ENCODE measurements around the gene SLC4A1.

Gene SLC4A1

DNA sequence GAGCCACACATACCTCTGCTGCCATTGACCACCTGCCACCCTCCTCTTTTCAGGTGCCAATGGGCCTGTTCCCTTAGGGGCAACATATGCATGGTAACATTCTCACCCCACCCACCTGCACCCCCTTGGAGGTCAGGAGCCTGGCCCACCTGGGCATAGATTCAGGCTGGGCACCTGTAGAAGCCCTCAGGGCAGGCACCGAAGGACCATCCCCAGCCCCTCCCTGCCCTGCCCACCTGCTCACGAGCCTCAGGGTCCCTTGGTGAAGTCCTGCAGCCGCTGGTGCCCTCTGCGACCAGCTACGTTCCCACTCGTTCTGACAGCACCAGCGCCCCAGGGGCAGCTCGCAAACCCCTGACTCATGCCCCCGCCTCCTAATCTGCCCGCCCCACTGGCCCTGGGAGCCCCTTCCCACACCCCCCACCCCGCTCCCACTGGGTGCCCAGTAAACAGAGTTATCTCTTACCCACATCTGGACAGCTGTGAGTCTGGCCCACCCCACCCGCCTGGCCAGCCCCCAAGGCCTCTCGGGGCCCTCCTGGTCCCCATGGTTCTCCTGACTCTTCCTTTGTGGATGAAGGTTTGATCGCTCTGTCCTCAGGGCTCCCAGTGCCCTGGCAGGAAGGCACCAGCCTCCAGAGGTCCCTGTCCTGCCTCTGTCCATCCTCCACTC is at the start of gene SLC4A1:
Gene SLC4A1, minus strand, starts transcription at position 318 of the 673 bp plus-strand sequence. CDS start 5,269 bp downstream, outside the sequence.
- no peak for DNase-seq

DNA sequence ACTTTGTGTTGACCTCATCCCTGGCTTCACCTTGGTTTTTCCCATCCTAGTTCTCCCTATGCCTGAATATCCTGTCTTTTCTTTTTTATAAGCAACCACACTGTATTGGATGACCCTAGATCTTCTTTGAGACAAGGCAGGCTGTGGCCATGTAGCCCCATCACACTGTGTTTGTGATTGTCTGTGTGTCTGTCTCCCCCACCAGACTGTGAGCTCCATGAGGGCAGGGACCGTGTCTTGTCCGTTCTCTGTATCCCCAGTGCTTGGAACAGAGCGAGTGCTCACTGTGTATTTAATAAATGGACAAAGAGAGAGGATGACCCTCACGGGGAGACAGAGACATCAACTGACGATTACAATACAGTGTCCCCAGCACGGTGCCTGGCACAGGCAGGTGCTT is 49.6 kb upstream of the SLC4A1 start:
- no peak for DNase-seq

- no peak for DNase-seq
Measured at GRCh38 chr17:44315760-44316731, 48.1 kb upstream of the SLC4A1 start.

DNA sequence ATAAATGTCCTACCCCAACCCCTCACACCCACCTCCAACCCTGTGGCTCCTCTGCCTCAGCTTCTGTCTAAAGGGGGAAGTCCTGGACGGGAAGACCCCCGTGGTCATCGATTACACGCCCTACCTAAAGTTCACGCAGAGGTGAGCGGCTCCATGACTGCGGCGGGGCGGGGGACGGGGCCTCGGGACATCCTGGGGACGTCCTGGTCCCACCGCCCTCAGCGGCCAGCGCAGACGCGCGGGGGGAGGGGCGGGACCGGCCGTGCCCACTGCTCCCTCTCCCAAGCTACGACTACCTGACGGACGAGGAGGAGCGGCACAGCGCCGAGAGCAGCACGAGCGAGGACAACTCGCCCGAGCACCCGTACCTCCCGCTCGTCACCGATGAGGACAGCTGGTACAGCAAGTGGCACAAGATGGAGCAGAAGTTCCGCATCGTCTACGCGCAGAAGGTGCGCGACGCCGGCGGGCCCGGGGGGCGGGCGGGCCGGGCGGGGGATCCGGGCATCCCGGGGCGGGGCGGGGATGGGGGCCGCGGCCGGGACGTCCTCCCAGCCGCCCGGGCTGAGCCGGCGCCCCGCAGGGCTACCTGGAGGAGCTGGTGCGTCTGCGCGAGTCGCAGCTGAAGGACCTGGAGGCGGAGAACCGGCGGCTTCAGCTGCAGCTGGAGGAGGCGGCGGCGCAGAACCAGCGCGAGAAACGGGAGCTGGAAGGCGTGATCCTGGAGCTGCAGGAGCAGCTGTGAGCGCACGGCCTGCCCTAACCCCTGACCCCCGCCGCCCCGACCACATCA is 47.1 kb upstream of the SLC4A1 start:
- no peak for DNase-seq

- no peak for DNase-seq
Measured at GRCh38 chr17:44314524-44314868, 46.6 kb upstream of the SLC4A1 start.

GRCh38 chr17:44314031-44314430 is 46.1 kb upstream of the SLC4A1 start:
- DNase-seq, result no peak

GRCh38 chr17:44312396-44313104 is 44.6 kb upstream of the SLC4A1 start:
- DNase-seq, result no peak

- no peak for DNase-seq
Measured at GRCh38 chr17:44311562-44312181, 43.7 kb upstream of the SLC4A1 start.

DNA sequence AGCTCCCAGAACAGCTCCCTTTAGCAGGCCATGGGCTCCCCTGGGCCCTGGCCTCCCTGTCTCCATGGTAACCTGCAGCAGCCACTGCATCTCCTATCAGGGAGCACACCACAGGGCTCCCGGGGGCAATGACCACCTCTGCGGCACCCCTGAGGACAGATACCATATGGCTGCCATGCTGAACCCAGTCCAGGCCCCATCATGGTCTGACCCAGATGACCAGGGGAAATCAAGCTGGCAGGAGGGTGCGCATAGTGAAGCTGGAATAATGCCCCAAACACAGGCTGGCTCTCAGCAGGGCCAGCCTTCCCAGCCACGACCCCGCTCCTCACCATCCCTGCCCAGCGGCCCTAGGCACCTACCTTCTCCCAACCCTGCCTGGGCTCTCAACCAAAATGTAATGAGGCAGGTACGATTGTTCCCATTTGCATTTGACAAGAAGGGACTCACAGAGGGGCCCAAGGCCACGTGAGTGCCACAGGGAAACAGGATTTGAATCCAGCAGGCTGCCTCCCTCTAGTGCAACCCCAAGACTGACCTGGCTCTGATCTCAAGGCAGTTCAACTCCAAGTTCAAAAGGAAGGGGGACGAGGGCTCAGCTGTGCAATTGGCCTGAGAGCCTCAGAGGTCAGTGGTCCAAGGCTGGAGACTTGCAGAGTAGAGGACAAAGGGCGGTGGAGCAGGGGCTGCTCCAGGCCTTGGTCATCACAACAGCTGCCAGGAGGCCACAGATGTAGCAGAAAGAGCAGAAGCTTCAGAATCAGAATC is 42.9 kb upstream of the SLC4A1 start:
- DNase-seq, result no peak

DNA sequence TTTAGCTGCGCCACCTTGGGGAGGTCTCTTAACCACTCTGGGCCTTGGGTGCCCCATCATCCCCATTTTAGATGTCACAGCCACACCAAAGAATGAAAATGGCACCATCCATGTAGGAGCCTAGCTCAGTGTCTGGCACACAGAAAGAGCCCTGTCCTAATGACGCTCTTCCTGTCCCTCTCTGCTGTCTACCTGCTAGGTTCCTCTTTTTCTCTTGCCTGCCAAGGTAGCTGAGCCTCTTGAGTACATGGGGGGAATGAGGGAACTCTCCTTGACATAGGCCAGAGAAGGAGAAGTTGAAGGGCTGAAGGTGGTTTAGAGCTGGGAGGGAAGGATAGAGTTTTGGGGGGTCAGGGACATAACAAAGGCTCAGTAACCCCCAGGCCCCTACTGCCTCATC is 42.3 kb upstream of the SLC4A1 start:
- no peak for DNase-seq

DNA sequence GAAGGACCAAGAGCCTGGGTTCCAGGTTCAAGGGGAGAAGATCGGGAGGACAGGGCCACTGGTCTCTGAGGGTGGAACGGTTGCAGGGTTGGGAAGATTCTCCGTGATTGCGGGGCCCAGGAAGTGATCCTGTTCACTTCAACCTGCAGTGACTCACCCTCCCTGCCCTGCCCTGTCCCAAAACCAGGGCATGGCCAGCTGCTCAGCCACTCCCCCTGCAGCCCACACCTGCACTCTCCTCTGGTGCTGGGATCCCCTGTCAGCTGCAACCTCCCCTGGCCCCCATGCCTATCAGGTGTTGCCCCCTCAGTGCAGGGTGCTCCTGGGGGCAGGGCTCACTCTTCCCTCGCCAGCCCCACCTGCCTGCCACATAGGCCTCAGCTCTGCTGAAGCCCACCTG is 41.5 kb upstream of the SLC4A1 start:
- DNase-seq, result no peak

GRCh38 chr17:44308865-44309264 is 40.9 kb upstream of the SLC4A1 start:
- no peak for DNase-seq

DNA sequence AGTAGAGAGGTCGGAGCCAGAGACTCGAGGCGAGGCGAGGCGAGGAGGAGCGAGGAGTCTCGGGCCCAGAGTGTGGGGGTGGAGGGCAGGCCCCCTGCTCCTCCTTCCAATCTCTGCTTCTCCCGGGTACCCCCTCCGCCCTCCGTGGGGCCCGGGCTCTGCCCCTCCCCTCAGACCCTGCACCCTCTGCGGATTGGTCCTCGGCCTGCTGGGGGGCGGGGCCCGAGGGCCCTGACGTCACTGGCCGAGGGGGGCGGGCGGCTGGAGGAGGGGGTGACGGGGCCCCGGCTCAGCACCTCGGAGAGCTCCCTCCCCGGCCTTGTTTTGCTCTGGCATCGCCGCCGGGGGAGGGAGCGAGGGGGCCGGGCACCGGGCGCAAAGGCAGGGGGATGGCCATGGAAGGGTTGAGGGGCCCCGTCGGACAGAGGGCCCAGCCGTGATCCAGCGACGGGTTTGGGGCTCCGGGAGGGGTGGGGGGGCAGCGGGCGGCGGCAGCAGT is 40.4 kb upstream of the SLC4A1 start, which contains the start of gene RUNDC3A:
Gene RUNDC3A, plus strand, starts transcription at position 282 of the 499 bp plus-strand sequence. CDS start 232 bp downstream, outside the sequence.
- DNase-seq, result peak; percentile 73

- DNase-seq, result peak; percentile 13
Measured at GRCh38 chr17:44307387-44308186, 39.7 kb upstream of the SLC4A1 start.

DNA sequence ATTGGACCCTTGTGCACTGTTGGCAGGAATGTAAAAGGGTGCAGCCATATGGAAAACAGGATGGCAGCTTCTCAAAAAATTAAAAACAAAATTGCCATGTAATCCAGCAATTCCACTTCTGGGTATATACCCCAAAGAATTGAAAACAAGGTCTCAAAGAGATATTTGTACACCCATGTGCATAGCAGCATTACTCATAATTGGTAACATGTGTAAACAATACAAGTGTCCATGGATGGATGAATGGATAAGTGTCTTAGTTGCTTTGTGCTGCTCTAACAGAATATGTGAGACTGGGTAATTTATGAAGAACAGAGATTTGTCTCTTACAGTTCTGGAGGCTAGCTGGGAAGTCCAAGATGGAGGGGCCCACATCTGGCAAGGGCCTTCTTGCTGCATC is 36.7 kb upstream of the SLC4A1 start:
- no peak for DNase-seq

DNA sequence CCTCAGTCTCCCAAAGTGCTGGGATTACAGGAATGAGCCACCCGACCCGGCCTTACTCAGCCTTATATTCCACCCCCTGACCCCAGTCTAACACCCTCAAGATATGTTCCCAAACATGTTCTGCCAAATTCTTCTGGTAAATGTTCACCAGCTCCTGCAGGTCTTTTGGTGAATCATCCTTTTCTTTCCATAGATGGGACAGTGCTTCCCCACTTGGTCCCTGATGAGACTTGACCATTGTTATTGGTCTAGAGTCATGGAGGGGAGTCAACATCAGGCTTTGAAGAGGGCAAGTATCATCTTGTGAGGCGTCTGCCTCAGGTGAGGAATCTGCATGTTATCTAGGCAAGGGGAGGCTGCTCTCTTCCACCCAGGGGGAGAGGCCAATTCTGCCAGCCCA is 30.0 kb upstream of the SLC4A1 start:
- DNase-seq, result no peak

DNA sequence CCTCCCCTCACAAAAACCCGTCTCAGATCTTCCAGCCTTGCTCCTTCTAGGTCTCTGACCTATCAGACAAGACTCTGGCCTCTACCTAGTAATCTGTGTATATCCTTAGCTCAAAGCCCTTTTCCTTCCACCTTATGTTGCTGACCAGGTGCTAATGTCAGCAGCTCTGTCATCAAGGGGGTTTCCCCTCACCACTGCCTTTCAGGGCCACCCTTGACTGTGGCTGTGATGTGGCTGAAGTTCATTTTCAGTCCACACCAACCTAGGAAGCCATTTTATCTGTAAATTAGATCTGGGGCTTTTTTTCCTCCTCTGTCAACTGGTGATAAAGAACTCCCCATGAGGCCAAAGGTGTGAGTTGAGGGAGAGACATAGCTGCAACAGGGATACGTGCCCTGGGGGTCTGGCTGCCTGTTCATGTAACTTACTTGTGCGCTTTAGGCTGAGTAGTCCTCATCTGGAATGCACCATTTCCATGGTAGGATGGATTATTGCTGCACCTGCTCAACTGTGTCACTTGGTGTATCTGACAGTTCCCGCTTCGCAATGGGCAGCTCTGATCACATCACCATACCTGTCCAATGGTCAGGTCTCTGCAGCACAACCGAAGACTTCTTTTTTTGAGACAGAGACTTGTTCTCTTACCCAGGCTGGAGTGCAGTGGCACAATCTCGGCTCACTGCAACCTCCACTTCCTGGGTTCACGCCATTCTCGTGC is 25.7 kb upstream of the SLC4A1 start:
- no peak for DNase-seq

DNA sequence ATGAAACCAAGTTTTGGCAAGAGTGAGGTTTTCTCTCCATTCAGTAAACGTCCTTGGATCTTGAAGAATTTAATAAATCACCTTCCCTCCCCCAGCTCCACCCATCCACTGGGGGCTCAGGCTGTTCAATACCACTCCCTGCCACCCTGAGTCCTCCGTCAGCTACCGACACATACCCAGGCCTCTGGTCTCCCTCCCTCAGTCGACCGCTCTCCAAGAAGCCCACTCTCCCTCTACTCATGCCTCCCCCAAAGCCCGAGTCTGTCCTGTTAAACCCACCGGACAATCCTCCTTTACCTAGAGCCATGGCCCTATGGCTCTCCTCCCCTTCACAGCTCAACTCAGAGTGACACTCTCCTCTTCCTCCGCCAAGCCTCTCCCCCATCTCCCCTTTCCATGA is 19.7 kb upstream of the SLC4A1 start:
- DNase-seq, result no peak

DNA sequence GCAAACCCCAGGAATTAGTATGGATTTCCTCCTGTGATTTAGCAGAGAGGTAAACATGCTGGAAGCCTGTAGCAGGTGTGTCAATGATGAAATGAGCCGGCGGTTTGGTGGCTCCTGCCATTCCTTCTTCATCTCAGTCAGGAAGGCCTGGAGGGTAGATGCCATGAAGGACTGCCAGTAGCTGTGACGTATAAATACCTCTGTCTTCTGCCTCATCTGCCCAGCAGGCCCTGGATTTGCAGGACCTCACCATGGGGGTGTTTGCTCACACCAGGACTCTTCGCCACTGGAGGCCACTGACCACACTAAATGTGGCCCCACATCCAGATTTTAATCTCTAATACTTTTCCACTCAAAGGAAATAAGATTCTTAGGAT is 16.1 kb upstream of the SLC4A1 start:
- no peak for DNase-seq
